Ureter (tissue), 1 donor: ENCODE results near the gene NACC1. TPM values are rescaled to one million over a fixed set of nuclear protein-coding genes. Genes with fewer than 3 reads are reported as not detected.

ENCODE experiments used
- total RNA-seq: library from RNA; stranded (reverse); gene quantifications from one replicate; pipeline ENCODE4 v1.2.4, GENCODE V29; 2023
- donor health status: DM: yes; HTN: yes; CAD: no.

NACC1 gene
- total RNA-seq, 1 donor from 2014 or later, result 57.0 TPM

Other genes with a start within 250 kb of the NACC1 start
- gene DNASE2, start 236.8 kb upstream of the NACC1 start, total RNA-seq, result 42.2 TPM
- not detected for gene KLF1, start 231.1 kb upstream of the NACC1 start, total RNA-seq
- 35.6 TPM for gene GCDH, start 227.1 kb upstream of the NACC1 start, total RNA-seq
- gene SYCE2, start 199.0 kb upstream of the NACC1 start, total RNA-seq, result 0.52 TPM
- gene FARSA, start 184.6 kb upstream of the NACC1 start, total RNA-seq, result 60.9 TPM
- gene CALR, start 179.7 kb upstream of the NACC1 start, total RNA-seq, result 643 TPM
- gene RAD23A, start 172.4 kb upstream of the NACC1 start, total RNA-seq, result 96.5 TPM
- 12.4 TPM for gene GADD45GIP1, start 161.0 kb upstream of the NACC1 start, total RNA-seq
- not detected for gene DAND5, start 148.7 kb upstream of the NACC1 start, total RNA-seq
- 91.7 TPM for gene NFIX, start 122.8 kb upstream of the NACC1 start, total RNA-seq
- gene LYL1, start 15.4 kb upstream of the NACC1 start, total RNA-seq, result 3.0 TPM
- gene TRMT1, start 1.5 kb upstream of the NACC1 start, total RNA-seq, result 54.6 TPM
- gene STX10, start 32.1 kb downstream of the NACC1 start, total RNA-seq, result 37.3 TPM
- 94.0 TPM for gene IER2, start 32.1 kb downstream of the NACC1 start, total RNA-seq